GM18861 (cell line): Measurements from ENCODE around the gene NUP85.
"Not testable (repeated sequence)": the region's sequence is repeated elsewhere in the genome, so short reads cannot be mapped to it uniquely, and the experiment has no call there.

Source experiments
- ATAC-seq: cut with Tn5 transposase; IDR thresholded peaks from one replicate; pipeline ENCODE4 v1.9.1; 2021; ENCODE audit not compliant: unreplicated experiment

Gene NUP85, protein sequence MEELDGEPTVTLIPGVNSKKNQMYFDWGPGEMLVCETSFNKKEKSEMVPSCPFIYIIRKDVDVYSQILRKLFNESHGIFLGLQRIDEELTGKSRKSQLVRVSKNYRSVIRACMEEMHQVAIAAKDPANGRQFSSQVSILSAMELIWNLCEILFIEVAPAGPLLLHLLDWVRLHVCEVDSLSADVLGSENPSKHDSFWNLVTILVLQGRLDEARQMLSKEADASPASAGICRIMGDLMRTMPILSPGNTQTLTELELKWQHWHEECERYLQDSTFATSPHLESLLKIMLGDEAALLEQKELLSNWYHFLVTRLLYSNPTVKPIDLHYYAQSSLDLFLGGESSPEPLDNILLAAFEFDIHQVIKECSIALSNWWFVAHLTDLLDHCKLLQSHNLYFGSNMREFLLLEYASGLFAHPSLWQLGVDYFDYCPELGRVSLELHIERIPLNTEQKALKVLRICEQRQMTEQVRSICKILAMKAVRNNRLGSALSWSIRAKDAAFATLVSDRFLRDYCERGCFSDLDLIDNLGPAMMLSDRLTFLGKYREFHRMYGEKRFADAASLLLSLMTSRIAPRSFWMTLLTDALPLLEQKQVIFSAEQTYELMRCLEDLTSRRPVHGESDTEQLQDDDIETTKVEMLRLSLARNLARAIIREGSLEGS

DNA sequence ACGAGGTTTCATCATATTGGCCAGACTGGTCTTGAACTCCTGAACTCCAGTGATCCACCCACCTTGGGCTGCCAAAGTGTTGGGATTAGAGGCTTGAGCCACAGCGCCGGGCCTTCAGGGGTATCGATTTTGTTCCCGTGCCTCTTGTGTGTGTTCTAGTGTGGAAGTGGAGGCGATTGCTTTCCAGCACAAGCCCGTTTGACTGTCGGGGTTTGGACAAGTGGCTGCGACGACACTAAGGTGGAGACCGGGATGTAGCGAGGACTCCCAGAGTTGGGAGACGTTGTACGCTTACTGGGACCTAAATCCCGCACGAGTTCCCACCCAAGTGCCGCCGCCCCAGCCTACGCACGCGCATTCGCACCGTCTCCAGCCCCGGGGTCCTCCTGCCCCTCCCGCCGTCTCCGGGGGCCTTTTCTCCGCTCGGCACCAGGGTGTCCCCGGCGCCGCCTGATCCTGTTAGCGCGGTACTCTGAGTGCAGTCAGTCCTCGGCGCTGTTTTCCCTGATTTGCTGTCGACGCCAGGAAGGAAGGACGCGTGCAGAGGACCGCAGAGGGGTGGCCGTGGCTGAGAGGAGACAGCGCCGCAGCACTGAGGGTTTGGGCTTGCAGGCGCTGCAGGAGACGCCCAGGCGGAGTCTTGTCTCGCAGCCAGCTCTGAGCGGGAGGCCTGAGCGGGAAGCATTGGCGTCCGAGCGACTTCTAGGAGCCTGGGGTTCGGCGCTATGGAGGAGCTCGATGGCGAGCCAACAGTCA lies at the start of gene NUP85:
Gene NUP85, plus strand, starts transcription at position 643 of the 756 bp plus-strand sequence. Its CDS starts 83 bp downstream, at position 726.
- ATAC-seq: peak; percentile 61

DNA sequence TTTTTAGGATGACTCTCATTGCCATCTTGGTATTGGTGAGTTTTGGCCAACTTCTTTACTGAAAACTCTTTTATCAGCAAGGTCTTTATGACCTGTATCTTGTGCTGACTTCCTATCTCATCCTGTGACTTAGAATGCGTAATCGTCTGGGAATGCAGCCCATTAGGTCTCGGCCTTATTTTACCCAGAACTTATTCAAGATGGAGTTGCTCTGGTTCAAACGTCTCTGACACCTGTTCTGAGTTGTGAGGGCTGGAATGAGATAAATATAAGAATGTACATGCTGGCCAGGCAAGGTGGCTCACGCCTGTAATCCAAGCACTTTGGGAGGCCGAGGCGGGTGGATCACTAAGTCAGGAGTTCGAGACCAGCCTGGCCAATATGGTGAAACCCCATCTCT lies 47.0 kb upstream of the NUP85 start:
- ATAC-seq: not testable (repeated sequence)

DNA sequence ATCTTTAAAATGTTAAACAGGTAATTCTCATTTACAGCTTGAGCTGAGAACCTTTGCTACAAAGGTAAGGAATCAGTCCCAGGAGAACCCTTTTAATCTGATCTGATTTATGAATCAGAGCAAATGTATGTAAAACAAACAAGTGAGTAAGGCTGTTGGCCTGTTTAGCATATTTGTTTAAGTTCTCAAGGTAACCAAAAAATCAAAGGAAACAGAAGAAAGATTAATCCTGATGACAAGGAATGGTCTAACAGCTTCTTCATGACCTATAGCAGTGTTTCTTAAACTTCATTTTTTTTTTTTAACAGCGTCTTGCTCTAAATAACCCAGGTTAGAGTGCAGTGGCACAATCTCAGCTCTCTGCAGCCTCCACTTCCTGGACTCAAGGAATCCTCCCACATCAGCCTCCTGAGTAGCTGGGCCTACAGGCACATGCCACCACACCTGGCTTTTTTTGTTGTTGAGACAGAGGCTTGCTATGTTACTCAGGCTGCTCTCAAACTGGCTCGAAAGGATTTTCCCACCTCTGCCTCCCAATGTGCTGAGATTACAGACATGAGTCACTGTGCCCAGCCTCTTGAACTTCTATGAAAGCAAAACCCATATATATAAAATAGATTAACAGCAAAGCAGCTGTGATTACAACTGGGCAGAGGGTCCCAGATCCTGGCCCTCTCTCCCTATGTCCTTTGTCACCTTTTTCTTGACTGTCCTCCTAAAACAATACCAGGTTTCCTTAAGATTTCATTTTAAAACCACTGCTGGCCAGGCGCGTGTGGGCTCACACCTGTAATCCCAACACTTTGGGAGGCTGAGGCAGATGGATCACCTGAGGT lies 46.1 kb upstream of the NUP85 start:
- ATAC-seq: no peak

DNA sequence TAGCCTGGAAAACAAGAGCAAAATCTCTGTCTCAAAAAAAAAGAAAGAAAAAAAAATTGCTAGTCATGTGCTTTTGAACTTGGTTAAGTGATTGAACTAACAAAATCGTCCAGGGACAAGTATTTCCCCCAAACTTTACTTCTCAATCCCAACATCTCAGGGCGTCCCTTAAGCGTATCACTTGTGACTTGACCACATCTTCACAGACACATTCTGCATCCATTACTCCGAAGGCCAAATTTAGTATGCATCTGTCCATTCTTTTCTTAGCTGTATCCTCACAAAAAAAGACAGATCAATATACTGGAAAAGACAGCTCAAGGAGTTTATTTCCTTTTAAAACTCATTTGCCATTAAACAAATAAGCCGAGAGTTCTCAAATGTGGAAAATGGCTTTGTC lies 45.3 kb upstream of the NUP85 start:
- ATAC-seq: no peak

DNA sequence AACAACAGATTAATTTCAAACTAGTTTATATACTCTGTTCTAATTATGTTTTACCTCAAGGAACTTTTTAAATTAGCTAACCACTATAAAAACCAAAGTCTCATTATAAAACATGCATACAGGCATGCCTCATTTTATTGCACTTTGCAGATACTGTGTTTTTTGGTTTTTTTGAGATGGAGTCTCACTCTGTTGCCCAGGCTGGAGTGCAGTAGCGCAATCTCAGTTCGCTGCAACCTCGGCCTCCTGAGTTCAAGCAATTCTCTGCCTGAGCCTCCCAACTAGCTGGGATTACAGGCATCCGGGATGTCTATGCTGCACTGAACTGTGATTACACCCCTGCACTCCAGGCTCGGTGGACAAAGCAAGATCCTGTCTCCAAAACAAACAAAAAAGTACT lies 42.4 kb upstream of the NUP85 start:
- no peak for ATAC-seq

DNA sequence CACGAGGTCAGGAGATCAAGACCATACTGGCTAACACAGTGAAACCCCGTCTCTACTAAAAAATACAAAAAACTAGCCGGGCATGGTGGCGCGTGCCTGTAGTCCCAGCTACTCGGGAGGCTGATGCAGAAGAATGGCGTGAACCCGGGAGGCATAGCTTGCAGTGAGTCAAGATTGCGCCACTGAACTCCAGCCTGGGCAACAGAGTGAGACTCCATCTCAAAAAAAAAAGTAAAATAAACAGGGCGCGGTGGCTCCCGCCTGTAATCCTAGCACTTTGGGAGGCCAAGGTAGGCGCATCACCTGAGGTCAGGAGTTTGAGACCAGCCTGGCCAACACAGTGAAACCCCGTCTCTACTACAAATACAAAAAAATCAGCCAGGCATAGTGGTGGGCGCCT lies 40.9 kb upstream of the NUP85 start:
- ATAC-seq: not testable (repeated sequence)

DNA sequence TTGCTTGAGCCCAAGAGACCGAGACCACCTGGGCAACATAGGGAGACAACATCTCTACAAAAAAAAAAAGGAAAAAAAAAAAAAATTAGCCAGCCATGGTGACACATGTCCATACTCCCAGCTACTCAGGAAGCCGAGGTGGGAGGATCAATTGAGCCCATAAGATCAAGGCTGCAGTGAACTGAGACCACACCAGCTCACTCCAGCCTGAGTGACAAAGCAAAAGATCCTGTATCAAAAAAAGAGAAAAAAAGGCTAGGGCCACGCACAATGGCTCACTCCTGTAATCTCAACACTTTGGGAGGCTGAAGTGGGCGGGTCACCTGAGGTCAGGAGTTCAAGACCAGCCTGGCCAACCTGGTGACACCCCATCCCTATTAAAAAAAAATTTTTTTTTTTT lies 36.5 kb upstream of the NUP85 start:
- no peak for ATAC-seq

DNA sequence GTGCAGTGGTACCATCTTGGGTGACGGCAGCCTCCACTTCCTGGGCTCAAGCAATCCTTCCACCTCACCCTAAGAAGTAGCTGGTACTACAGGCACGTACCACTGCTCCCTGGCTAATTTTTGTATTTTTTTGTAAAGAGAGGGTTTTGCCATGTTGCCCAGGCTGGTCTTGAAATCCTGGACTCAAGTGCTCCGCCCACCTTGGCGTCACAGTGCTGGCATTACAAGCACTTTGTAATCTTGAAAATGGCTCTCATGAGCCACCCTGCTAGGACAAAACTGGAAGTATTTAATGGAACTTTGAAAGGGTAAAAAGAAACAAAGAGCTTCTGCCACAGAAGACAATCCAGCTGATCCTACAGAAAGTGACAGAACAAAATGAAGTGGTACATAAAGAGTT lies 32.0 kb upstream of the NUP85 start:
- ATAC-seq: no peak

DNA sequence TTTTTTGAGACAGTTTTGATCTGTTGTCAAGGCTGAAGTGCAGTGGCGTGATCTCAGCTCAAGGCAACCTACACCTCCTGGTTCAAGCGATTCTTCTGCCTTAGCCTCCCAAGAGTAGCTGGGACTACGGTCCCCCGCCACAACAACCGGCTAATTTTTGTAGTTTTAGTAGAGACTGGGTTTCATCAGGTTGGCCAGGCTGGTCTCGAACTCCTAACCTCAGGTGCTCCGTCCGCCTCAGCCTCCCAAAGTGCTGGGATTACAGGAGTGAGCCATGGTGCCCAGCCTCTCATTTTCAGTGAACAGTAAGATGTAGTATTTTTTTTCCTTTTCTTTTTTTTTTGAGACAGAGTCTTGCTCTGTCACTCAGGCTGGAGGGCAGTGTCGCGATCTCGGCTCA lies 30.5 kb upstream of the NUP85 start:
- no peak for ATAC-seq

DNA sequence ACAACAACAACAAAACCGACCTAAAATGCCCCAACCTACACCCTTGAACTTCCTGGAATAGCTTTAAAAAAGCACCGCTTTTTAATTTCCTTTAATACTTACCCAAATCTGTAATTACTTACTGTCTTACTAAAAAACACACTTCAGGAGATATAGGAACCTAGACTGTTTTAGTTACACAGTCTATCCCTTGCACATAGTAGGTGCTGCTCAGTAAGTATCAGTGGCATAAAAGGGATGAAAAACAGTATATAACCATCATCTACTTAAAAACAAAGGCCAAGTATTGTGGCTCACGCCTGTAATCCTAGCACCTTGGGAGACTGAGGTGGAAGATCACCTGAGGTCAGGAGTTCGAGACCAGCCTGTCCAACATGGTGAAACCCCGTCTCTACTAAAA lies 28.9 kb upstream of the NUP85 start:
- ATAC-seq: no peak

DNA sequence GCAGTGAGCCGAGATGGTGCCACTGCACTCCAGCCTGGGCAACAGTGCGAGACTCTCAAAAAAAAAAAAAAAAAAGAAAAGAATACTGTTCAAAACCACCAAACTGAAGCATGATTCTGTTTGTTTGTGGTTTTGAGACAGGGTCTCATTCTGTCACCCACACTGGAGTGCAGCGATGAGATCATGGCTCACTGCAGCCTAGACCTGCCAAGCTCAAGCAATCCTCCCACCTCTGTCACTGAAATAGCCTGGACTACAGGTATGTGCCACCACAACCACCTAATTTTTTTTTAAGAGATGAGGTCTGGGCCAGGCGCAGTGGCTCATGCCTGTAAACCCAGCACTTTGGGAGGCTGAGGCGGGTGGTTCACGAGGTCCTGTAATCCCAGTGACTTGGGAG lies 27.0 kb upstream of the NUP85 start:
- no peak for ATAC-seq

DNA sequence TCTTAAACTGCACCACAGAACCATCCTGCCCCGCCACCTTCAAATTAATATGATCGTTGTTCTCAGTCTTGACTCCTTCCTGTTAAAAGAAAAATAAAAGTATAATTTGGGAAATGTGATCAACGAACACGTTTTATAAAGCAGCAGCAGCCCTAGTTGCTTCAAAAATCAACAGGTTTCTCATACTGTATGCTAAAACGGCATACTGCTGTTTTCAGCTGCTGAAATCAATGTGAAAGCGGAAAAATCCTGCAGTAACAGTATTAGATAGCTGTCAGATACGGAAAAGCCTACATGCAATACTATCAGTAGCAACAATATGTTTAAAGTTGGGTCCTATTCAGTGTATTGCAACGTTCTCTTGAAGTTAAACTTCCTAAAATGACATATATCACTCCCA lies 24.4 kb upstream of the NUP85 start:
- no peak for ATAC-seq

DNA sequence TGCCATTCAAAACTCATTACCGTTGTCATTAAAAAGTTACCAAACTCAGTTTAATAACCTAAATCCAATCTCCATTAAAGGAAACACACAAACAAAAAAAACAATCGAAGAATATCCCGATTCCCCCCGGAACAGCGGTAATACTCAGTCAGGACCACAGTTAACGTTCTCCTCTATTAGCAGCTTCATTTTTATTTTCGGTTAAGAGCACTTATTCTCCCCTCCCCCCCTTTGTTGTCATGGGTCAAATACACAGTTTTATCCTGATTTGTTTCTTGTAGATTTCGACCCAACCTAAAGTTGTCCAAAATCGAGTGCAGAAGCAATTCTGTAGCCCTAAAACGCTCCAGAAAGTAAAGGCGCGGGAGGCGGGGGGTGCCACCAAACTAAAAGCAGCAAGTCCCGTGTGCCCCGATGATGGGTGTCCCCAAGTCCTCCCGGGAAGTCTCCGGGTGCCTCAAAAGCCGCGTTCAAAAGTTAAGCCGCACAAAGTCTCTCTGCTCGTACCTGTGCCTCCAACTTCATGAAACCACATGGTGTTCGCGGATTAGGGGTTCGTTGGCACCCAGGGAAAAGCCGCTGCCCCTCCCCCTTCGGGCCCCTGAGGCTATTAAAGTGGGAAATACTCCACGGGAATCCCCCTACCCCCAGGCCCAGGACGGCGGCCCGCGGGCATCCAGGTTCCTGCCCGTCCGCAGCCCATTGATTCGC lies 23.7 kb upstream of the NUP85 start:
- no peak for ATAC-seq

DNA sequence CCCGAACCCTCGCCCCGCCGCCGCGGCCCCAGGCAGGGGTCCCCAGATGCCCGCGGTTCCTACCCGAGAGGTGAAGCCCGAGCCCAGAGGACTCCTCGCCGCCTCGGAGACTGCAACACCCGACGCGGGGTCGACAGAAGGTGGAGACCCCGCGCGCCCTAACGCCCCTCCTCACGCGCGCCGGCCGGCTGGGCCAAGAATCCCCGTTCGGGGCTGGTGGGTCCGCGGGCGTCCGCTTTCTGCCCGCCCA lies 23.2 kb upstream of the NUP85 start:
- ATAC-seq: peak; percentile 9

DNA sequence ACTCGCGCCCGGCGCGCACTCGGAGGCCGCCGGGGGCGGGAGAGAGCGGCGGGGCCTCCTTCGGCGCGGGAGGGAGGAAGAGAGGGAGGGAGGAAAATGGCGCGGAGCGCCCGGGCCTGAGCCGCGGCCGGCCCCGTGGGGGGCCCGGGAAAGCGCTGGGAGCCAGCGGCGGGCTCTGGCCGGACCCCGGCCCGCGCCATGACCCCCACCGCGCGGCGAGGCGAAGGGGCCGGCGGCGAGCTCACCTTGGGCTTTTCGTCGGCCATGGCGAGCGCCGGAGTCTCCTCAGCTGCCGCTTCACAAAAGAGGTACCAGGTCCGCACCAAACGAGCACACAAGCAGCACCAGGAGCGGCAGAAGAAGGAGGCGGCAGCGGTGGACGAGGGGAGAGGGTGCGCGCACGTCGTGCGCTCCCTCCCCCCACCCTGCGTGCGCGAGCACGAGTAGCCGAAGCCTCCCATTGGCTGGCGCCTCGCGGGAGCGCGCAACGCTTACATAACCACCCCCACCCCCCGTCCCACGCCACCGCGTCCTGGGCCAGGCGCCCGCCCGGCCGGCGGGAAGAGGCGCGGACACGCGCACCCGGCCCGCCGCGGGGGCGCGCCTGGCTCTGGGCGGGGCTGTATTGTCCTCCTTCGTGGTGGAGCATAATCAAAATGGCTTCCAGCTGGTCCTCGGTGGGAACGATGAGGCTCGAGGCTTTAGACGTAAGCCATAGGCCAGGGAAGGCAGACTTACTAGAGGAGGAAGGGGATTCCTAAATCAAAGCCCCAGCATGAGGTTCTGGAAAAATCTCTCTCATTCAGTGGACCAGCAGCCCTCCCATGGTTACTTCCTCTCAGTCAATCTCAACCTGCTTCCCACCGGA lies 22.7 kb upstream of the NUP85 start, which contains the start of gene SUMO2:
Gene SUMO2, minus strand, starts transcription at position 391 of the 868 bp plus-strand sequence. Its CDS starts 125 bp downstream, at position 266.
- ATAC-seq: peak; percentile 71

DNA sequence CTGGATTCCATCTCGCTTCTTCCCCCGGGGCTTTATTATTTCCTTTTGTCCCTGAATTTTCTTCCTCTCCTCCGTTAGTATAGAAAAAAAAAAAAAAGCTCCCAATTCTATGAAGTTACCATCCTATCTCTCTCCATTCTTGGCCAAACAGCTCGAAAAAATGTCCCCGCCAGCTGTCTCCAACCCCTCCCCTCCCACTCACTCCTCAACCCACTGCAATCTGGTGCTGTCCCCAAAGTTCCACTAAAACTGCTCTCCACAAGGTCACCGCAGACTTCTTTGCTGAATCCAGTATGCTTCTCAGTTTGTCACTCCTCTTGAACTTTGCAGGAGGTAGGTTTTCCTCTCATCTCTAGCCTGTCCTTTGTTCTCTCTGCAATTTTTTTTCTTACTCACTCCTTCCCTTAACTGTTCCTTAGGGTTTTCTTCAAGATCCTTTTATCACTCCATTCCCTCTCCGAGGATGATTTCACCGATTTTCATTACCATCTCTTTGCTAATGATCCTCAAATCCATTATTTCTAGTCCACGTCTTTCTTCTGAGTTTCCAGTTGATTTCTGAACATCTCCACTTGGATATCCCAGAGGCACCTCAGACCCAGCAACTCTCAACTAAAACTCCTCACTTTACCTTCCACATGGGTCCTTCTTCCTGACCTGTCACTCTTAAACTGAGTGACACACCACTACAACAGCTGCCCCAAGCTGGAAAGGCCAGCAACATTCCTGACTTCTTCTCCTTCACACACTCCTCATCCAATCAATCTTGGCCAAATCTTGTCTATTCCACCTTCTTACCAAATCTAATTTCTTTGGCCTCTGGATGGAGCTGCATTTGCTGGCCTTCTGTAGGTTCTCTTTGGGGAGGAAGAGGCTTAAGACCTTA lies 21.2 kb upstream of the NUP85 start:
- ATAC-seq: no peak

DNA sequence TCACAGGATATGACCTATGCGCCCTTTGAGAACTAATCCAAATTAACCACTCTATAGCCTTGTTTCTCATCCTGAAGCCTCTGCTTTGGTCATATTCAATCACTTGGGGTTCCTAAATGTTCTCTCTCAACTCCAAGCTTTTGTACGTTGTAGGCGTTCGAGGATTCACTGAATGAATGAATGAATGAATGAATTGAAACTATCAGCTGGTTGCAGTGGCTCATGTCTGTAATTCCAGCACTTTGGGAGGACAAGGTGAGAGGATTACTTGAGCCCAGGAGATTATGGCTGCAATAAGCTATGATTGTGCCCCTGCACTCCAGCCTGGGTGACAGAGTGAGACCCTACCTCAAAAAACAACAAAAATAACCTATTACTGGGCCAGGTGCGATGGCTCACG lies 16.9 kb upstream of the NUP85 start:
- no peak for ATAC-seq

DNA sequence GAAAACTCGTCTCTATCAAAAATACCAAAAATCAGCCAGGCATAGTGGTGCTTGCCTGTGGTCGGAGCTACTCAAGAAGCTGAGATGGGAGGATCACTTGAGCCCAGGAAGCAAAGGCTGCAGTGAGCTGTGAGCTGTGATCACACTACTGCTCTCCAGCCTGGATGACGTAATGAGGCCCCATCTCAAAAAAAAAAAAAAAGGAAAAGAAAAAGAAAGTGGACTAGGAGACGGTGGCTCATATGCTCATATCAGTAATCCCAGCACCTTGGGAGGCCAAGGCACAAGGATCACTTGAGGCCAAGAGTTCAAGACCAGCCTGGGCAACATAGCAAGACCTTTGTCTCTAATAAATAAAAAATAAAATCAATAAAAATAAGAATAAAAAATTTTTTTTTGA lies 13.9 kb upstream of the NUP85 start:
- no peak for ATAC-seq

DNA sequence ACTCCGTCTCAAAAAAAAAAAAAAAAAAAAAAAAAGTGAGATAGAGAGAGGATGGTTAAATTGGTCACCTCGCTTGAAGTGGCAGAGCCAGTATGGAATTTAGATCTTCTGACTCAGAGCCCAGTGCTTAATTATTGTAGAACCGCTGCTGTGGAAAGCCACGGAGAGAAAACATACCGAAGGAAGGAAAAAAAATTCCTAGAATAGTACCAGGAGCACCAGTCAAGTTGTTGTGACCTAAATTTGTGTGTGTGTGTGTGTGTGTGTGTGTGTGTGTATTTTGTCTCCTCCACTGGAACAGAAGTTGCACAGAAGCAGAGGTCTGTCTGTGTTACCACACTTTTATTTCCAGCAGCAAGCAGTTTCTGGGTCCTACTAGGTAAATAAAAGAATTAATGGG lies 10.6 kb upstream of the NUP85 start:
- ATAC-seq: no peak
